H9 (cell line): ENCODE results near the gene PNMT. TPM values are rescaled to one million over a fixed set of nuclear protein-coding genes. Genes with fewer than 3 reads are reported as not detected.

ENCODE experiments used
- DNase-seq: peaks from one replicate; pipeline ENCODE4 v3.0.0-alpha.2; 2017
- H2AFZ ChIP-seq: one replicate; pipeline ENCODE4 v1.6.1; 2013; ENCODE audit warnings: mild to moderate bottlenecking, low read length, control low read depth, moderate library complexity
- H2AK5ac ChIP-seq: 2 replicates; pipeline ENCODE4 v1.6.1; 2013; ENCODE audit warnings: low read length, control low read depth, mixed read lengths; ENCODE audit not compliant: insufficient read length
- H2BK120ac ChIP-seq: one replicate; pipeline ENCODE4 v1.6.1; 2013; ENCODE audit warnings: low read depth, mild to moderate bottlenecking, low read length, control low read depth, inconsistent platforms; ENCODE audit not compliant: poor library complexity, severe bottlenecking
- H2BK12ac ChIP-seq: 2 replicates; pipeline ENCODE4 v1.6.1; 2013; ENCODE audit warnings: low read length, control low read depth, mixed read lengths, low read depth; ENCODE audit not compliant: insufficient read length
- H2BK15ac ChIP-seq: 2 replicates; pipeline ENCODE4 v1.6.1; 2013; ENCODE audit warnings: low read depth, low read length, control low read depth
- H2BK20ac ChIP-seq: one replicate; pipeline ENCODE4 v1.6.1; 2013; ENCODE audit warnings: low read depth, mild to moderate bottlenecking, low read length, control low read depth, inconsistent platforms; ENCODE audit not compliant: poor library complexity, severe bottlenecking
- H2BK5ac ChIP-seq: 2 replicates; pipeline ENCODE4 v1.6.1; 2013; ENCODE audit warnings: low read length, control low read depth, mixed read lengths; ENCODE audit not compliant: insufficient read length
- H3K14ac ChIP-seq: 2 replicates; pipeline ENCODE4 v1.6.1; 2013; ENCODE audit warnings: low read length, control low read depth; ENCODE audit not compliant: insufficient read depth
- H3K18ac ChIP-seq: 2 replicates; pipeline ENCODE4 v1.6.1; 2013; ENCODE audit warnings: low read depth, mild to moderate bottlenecking, mixed read lengths, low read length, control low read depth; ENCODE audit not compliant: insufficient read length
- H3K23ac ChIP-seq: 2 replicates; pipeline ENCODE4 v1.6.1; 2013; ENCODE audit warnings: low read length, control low read depth, mixed read lengths, low read depth; ENCODE audit not compliant: insufficient read length
- H3K23me2 ChIP-seq: 2 replicates; pipeline ENCODE4 v1.6.1; 2013; ENCODE audit warnings: low read depth, mild to moderate bottlenecking, mixed read lengths, low read length, control low read depth; ENCODE audit not compliant: insufficient read length, poor library complexity, severe bottlenecking
- H3K27ac ChIP-seq: 2 replicates; pipeline ENCODE4 v1.5.1; 2013; ENCODE audit warnings: low read length, control low read depth, mixed read lengths, low read depth; ENCODE audit not compliant: insufficient read length
- H3K27me3 ChIP-seq: 2 replicates; pipeline ENCODE4 v1.6.1; 2013; ENCODE audit warnings: low read length, control low read depth, inconsistent platforms; ENCODE audit not compliant: insufficient read depth
- H3K4ac ChIP-seq: 2 replicates; pipeline ENCODE4 v1.6.1; 2013; ENCODE audit warnings: low read depth, mild to moderate bottlenecking, control low read depth, inconsistent platforms, low read length, moderate library complexity
- H3K4me1 ChIP-seq: 2 replicates; pipeline ENCODE4 v1.6.1; 2013; ENCODE audit warnings: low read length, control low read depth, inconsistent platforms; ENCODE audit not compliant: insufficient read depth
- H3K4me2 ChIP-seq: 2 replicates; pipeline ENCODE4 v1.6.1; 2013; ENCODE audit warnings: low read length, control low read depth, mixed read lengths; ENCODE audit not compliant: insufficient read length, insufficient read depth
- H3K56ac ChIP-seq: 2 replicates; pipeline ENCODE4 v1.6.1; 2013; ENCODE audit warnings: low read depth, mild to moderate bottlenecking, mixed read lengths, low read length, control low read depth; ENCODE audit not compliant: insufficient read length
- H3K79me1 ChIP-seq: 2 replicates; pipeline ENCODE4 v1.6.1; 2013; ENCODE audit warnings: low read depth, mild to moderate bottlenecking, moderate library complexity, low read length, control low read depth, inconsistent platforms; ENCODE audit not compliant: insufficient read depth, poor library complexity, severe bottlenecking
- H3K79me2 ChIP-seq: 2 replicates; pipeline ENCODE4 v1.6.1; 2013; ENCODE audit warnings: low read length, control low read depth, inconsistent platforms; ENCODE audit not compliant: insufficient read depth
- H3K9ac ChIP-seq: 2 replicates; pipeline ENCODE4 v1.6.1; 2013; ENCODE audit warnings: low read length, control low read depth, mixed read lengths; ENCODE audit not compliant: insufficient read length; ENCODE audit errors: extremely low read depth
- H3K9me3 ChIP-seq: one replicate; pipeline ENCODE4 v1.6.1; 2013; ENCODE audit warnings: low read depth, low read length, inconsistent platforms; ENCODE audit not compliant: control insufficient read depth
- H3T11ph ChIP-seq: one replicate; pipeline ENCODE4 v1.6.1; 2013; ENCODE audit warnings: mild to moderate bottlenecking, low read length, control low read depth, inconsistent platforms
- H4K20me1 ChIP-seq: one replicate; pipeline ENCODE4 v1.6.1; 2013; ENCODE audit not compliant: control insufficient read depth, insufficient read length, insufficient read depth
- H4K5ac ChIP-seq: 2 replicates; pipeline ENCODE4 v1.6.1; 2013; ENCODE audit warnings: low read depth, mild to moderate bottlenecking, mixed read lengths, low read length, control low read depth; ENCODE audit not compliant: insufficient read length
- H4K8ac ChIP-seq: replicated peaks from 2 replicates; pipeline ENCODE4 v1.6.1; 2013; ENCODE audit warnings: low read length, control low read depth, mixed read lengths, low read depth; ENCODE audit not compliant: insufficient read length
- H4K91ac ChIP-seq: 2 replicates; pipeline ENCODE4 v1.6.1; 2013; ENCODE audit warnings: low read depth, mild to moderate bottlenecking, moderate library complexity, mixed read lengths, low read length, control low read depth; ENCODE audit not compliant: insufficient read length
- H3K27ac Mint-ChIP-seq, 3 experiments: 2 replicates in 2 of 3; 3 replicates in 1 of 3; pipeline ENCODE4 v1.8.0; 2020 to 2021; ENCODE audit warnings: mixed read lengths in 3 of 3, mild to moderate bottlenecking in 1 of 3, moderate library complexity in 1 of 3
- H3K27me3 Mint-ChIP-seq: 2 replicates; pipeline ENCODE4 v1.8.0; 2021; ENCODE audit warnings: low read depth, mild to moderate bottlenecking, moderate library complexity, mixed read lengths
- H3K36me3 Mint-ChIP-seq, 3 experiments: 2 replicates in 2 of 3; 3 replicates in 1 of 3; pipeline ENCODE4 v1.8.0; 2020 to 2021; ENCODE audit warnings: low read depth in 3 of 3, mixed read lengths in 3 of 3; ENCODE audit not compliant: insufficient read depth in 1 of 3
- H3K4me1 Mint-ChIP-seq, 2 experiments: 2 replicates each; pipeline ENCODE4 v1.8.0; 2020; ENCODE audit warnings: mixed read lengths in 2 of 2
- H3K4me3 Mint-ChIP-seq, 2 experiments: 2 replicates in 1 of 2; 3 replicates in 1 of 2; pipeline ENCODE4 v1.8.0; 2020 to 2021; ENCODE audit warnings: mild to moderate bottlenecking in 2 of 2, mixed read lengths in 2 of 2, moderate library complexity in 1 of 2
- H3K9me3 Mint-ChIP-seq, 2 experiments: 2 replicates in 1 of 2; 3 replicates in 1 of 2; pipeline ENCODE4 v1.8.0; 2020; ENCODE audit warnings: mild to moderate bottlenecking in 2 of 2, mixed read lengths in 2 of 2, moderate library complexity in 1 of 2
- WGBS: extraction: QIAGEN DNeasy Blood & Tissue Kit; methylation state at CpG from one replicate; pipeline ENCODE4 v1.1.7; 2013; ENCODE audit warnings: missing lambda C conversion rate, low lambda C conversion rate, mixed read lengths; ENCODE audit not compliant: insufficient read length; ENCODE audit errors: extremely low coverage; 5-methylcytosine and 5-hydroxymethylcytosine counted together
- total RNA-seq: library from RNA; stranded (reverse); gene quantifications from 2 replicates; pipeline ENCODE4 v1.2.1, GENCODE V29; 2021
- TF ChIP-seq, protein P1 (sequence below): fragments of 200-600 bp; sonication (generic); conservative IDR thresholded peaks from 3 replicates; pipeline ENCODE4 v1.8.0; 2021; ENCODE audit warnings: antibody characterized with exemption, mild to moderate bottlenecking

Gene PNMT
- total RNA-seq, 1 experiment from 2014 or later = 2.1 TPM

- no peak for DNase-seq
- H2BK12ac ChIP-seq = no peak overlapping the region
- H3K4me2 ChIP-seq = no peak overlapping the region
- no peak overlapping the region for H3K14ac ChIP-seq
- H4K20me1 ChIP-seq = no peaks in the 10 kb centered on the region
- H4K91ac ChIP-seq = no peak overlapping the region
- H3K9me3 ChIP-seq = no peaks in the 10 kb centered on the region
- H2AFZ ChIP-seq = no peak overlapping the region
- Mint-ChIP-seq H3K4me3 (no peak overlapping the region; a peak in 1 of 5 replicates), H3K4me1 (peaks cover 59 to 64% of the 10 kb centered on the region in 2 experiments), H3K9me3 (no peaks in the 10 kb centered on the region), H3K36me3 (peaks cover 0 to 5% (median 0%) of the 10 kb centered on the region in 3 experiments; a peak in 3 of 7 replicates), H3K27ac (peak overlapping the region in 1 of 3 experiments; percentile 70; a peak in 1 of 7 replicates), H3K27me3 (no peaks in the 10 kb centered on the region; the same call in 1 of the 2 replicates)
- no CpG with 5 or more reads among the region's 9 CpGs for WGBS
- no peak overlapping the region for H3T11ph ChIP-seq
- no peak overlapping the region for H2BK5ac ChIP-seq
- H4K5ac ChIP-seq = no peak overlapping the region
- no peak overlapping the region for H4K8ac ChIP-seq
- H2BK20ac ChIP-seq = no peak overlapping the region
- H3K79me1 ChIP-seq = no peaks in the 10 kb centered on the region
- no peak overlapping the region for H2AK5ac ChIP-seq
- H3K4me1 ChIP-seq = peaks cover 2% of the 10 kb centered on the region; the same call in 1 of the 2 replicates
- no peak overlapping the region for H3K9ac ChIP-seq
- no peak overlapping the region for H2BK15ac ChIP-seq
- H3K4ac ChIP-seq = no peak overlapping the region
- no peaks in the 10 kb centered on the region; the same call in 1 of the 2 replicates for H3K79me2 ChIP-seq
- H3K56ac ChIP-seq = no peak overlapping the region
- H3K23ac ChIP-seq = no peak overlapping the region
- H3K23me2 ChIP-seq = peaks cover 8% of the 10 kb centered on the region
- H3K27me3 ChIP-seq = no peaks in the 10 kb centered on the region
- no peak overlapping the region for H3K18ac ChIP-seq
- no peak overlapping the region for H2BK120ac ChIP-seq
- no peak overlapping the region for H3K27ac ChIP-seq
- TF ChIP-seq, protein P1, sequence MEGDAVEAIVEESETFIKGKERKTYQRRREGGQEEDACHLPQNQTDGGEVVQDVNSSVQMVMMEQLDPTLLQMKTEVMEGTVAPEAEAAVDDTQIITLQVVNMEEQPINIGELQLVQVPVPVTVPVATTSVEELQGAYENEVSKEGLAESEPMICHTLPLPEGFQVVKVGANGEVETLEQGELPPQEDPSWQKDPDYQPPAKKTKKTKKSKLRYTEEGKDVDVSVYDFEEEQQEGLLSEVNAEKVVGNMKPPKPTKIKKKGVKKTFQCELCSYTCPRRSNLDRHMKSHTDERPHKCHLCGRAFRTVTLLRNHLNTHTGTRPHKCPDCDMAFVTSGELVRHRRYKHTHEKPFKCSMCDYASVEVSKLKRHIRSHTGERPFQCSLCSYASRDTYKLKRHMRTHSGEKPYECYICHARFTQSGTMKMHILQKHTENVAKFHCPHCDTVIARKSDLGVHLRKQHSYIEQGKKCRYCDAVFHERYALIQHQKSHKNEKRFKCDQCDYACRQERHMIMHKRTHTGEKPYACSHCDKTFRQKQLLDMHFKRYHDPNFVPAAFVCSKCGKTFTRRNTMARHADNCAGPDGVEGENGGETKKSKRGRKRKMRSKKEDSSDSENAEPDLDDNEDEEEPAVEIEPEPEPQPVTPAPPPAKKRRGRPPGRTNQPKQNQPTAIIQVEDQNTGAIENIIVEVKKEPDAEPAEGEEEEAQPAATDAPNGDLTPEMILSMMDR = no peak
Observed at GRCh38 chr17:39642291-39643074, 25.8 kb upstream of the PNMT start.
